HEK293T (cell line): ENCODE measurements around the gene AGAP1.

Experiments used
- CTCF ChIA-PET: fragments of 350-600 bp; formaldehyde crosslinking; extraction: SDS; loops from one replicate; lab custom pipeline; 2021; ENCODE audit warnings: antibody characterized with exemption, inconsistent platforms; lab: Yijun Ruan, JAX
- POLR2A ChIA-PET: fragments of 350-600 bp; formaldehyde crosslinking; extraction: SDS; loops from one replicate; lab custom pipeline; 2020; ENCODE audit warnings: antibody characterized with exemption, inconsistent platforms; lab: Yijun Ruan, JAX
- DNase-seq: peaks from one replicate; pipeline ENCODE4 v3.0.0; 2012; ENCODE audit warnings: mixed read lengths; ENCODE audit errors: extremely low spot score
- ARNT ChIP-seq: fragments of 450-650 bp; IDR thresholded peaks from 2 replicates; pipeline ENCODE4 v1.6.1; 2017; ENCODE audit warnings: mild to moderate bottlenecking
- BHLHE40 ChIP-seq: fragments of 450-650 bp; IDR thresholded peaks from 2 replicates; pipeline ENCODE4 v1.6.1; 2016; ENCODE audit warnings: mild to moderate bottlenecking, moderate library complexity, borderline replicate concordance
- CTBP1 ChIP-seq: fragments of 450-650 bp; IDR thresholded peaks from 2 replicates; pipeline ENCODE4 v1.6.1; 2016; ENCODE audit warnings: borderline replicate concordance
- ELF4 ChIP-seq: fragments of 450-650 bp; IDR thresholded peaks from 2 replicates; pipeline ENCODE4 v1.6.1; 2017; ENCODE audit warnings: antibody characterized with exemption
- FOXA1 ChIP-seq: fragments of 450-650 bp; IDR thresholded peaks from 2 replicates; pipeline ENCODE4 v1.6.1; 2016; ENCODE audit warnings: mild to moderate bottlenecking
- FOXK2 ChIP-seq: fragments of 450-650 bp; IDR thresholded peaks from 2 replicates; pipeline ENCODE4 v1.6.1; 2016; ENCODE audit warnings: mild to moderate bottlenecking
- FOXM1 ChIP-seq: fragments of 450-650 bp; IDR thresholded peaks from 2 replicates; pipeline ENCODE4 v1.6.1; 2017; ENCODE audit warnings: mild to moderate bottlenecking, borderline replicate concordance
- HDGF ChIP-seq: fragments of 450-650 bp; IDR thresholded peaks from 2 replicates; pipeline ENCODE4 v1.6.1; 2017; ENCODE audit warnings: antibody characterized with exemption, borderline replicate concordance
- L3MBTL2 ChIP-seq: fragments of 450-650 bp; conservative IDR thresholded peaks from 2 replicates; pipeline ENCODE4 v1.6.1; 2016; ENCODE audit warnings: mild to moderate bottlenecking
- LEF1 ChIP-seq: fragments of 450-650 bp; IDR thresholded peaks from 2 replicates; pipeline ENCODE4 v1.6.1; 2017; ENCODE audit warnings: mild to moderate bottlenecking, borderline replicate concordance
- NFRKB ChIP-seq: fragments of 450-650 bp; IDR thresholded peaks from 2 replicates; pipeline ENCODE4 v1.6.1; 2016; ENCODE audit warnings: mild to moderate bottlenecking, moderate library complexity
- SP1 ChIP-seq: fragments of 450-650 bp; IDR thresholded peaks from 2 replicates; pipeline ENCODE4 v1.6.1; 2017
- SUZ12 ChIP-seq: fragments of 450-650 bp; IDR thresholded peaks from 2 replicates; pipeline ENCODE4 v1.6.1; 2016; ENCODE audit warnings: mild to moderate bottlenecking
- TARDBP ChIP-seq: fragments of 450-650 bp; IDR thresholded peaks from 2 replicates; pipeline ENCODE4 v1.6.1; 2016
- ZNF384 ChIP-seq: fragments of 450-650 bp; IDR thresholded peaks from 2 replicates; pipeline ENCODE4 v1.6.1; 2016
- TF ChIP-seq, protein P1 (sequence below): fragments of 450-650 bp; IDR thresholded peaks from 2 replicates; pipeline ENCODE4 v1.6.1; 2016

Gene AGAP1

DNA sequence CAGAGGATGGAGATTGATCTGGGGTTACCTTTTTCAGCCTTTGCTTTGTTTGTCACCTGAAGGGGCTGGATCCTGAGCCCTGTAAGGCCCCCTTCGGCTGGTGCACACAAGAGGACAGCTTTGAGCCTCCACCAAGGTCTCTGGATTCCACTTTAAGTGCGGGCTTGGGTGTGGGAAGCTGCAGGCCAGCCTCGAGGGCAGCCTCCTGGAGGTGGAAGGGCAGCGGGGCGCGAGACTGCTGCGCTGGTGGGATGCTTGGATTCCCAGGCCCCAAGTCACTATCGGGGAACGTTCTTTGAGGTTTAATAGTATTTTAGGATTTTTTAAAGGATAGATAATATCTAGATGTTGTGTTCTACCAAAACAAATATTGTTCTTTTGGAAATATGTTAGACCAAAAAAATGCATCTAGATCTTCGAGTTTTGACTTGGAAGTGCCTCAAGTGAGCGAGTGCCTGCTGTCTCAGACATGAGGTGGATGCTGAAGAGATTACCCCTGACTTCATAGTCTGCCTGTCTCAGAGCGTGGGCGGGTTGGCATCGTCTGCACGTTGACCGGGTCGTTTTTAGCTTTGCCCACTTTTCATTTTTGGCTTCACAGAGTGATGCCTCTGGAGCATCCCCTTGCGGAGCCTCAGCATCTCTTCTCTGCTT, 113.8 kb downstream of the AGAP1 start:
- ChIA-PET CTCF (no interaction called here), POLR2A (no interaction called here)
- DNase-seq, result no peak
- no peak for TF ChIP-seq FOXA1
- TF ChIP-seq SUZ12, result no peak
- TF ChIP-seq FOXM1, result no peak
- no peak for TF ChIP-seq TARDBP
- no peak for TF ChIP-seq ARNT
- TF ChIP-seq CTBP1, result no peak

DNA sequence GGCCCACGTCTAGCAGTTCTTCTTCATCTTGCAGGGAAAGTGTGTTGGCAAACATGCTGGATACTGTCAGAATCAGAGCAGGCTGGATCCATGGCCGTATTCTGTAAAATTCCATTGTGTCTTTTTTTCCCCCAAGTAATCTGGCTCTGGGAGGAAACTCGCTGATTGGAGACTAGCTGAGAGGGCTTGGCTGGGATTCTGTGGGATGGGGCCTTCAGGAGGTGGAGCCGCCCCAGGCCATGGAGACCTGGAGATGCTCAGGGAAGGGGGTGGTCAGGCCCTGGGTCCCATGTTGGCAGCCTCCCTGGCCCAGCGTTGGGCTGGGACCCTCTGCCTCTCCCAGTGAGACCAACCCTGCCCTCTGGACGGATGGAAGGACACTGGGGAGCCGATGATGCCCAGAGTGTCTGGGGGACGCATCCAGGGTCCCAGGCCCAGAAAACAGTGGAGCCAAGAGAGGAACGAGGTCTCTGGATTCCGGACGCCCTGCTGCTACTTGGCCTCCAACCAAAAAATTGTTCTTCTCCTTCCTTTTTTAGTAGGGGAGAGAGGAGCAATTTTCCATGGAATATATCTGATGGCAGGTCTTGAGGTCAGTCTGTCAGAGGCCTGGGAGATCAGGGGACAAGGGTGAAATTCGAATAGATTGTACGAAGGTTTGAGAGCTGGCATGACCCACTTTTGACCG, 114.5 kb downstream of the AGAP1 start:
- no peak for DNase-seq
- CTCF ChIA-PET, result no interaction called here
- TF ChIP-seq TARDBP (no peak), NFRKB (no peak), FOXK2 (no peak), SUZ12 (no peak), CTBP1 (no peak), ARNT (no peak), ELF4 (no peak), LEF1 (no peak), HDGF (no peak), BHLHE40 (no peak), L3MBTL2 (no peak), FOXM1 (no peak), FOXA1 (no peak), ZNF384 (no peak), SP1 (no peak)
- TF ChIP-seq, protein P1, sequence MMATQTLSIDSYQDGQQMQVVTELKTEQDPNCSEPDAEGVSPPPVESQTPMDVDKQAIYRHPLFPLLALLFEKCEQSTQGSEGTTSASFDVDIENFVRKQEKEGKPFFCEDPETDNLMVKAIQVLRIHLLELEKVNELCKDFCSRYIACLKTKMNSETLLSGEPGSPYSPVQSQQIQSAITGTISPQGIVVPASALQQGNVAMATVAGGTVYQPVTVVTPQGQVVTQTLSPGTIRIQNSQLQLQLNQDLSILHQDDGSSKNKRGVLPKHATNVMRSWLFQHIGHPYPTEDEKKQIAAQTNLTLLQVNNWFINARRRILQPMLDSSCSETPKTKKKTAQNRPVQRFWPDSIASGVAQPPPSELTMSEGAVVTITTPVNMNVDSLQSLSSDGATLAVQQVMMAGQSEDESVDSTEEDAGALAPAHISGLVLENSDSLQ, result no peak
- POLR2A ChIA-PET, result no interaction called here

DNA sequence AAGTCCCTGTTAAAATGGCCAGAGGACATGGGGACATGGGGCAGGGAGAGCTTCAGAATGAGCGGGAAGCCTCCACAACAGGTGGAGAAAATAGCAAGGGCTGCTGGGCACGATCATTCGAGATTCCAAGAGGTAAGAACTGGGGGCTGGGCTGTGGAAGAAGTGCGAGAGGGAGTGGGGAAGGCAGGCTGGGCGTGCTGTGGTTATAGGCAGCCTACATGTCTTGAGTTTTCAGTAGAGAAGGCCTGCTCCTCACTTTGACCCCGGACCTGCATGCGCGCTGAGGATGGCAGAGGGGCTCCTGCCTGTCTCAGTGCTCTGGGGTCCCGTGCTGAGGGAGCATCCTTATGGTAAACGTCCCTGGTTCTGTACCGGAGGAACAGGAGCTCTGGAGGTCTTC, 115.5 kb downstream of the AGAP1 start:
- CTCF ChIA-PET, result no interaction called here
- DNase-seq, result no peak
- POLR2A ChIA-PET, result no interaction called here
- TF ChIP-seq TARDBP, result no peak
- TF ChIP-seq NFRKB, result no peak
- TF ChIP-seq CTBP1, result no peak
- TF ChIP-seq SP1, result no peak
- TF ChIP-seq FOXK2, result no peak
- no peak for TF ChIP-seq ELF4
- TF ChIP-seq SUZ12, result no peak
- TF ChIP-seq BHLHE40, result no peak
- TF ChIP-seq ARNT, result no peak
- TF ChIP-seq, protein P1, result no peak
- no peak for TF ChIP-seq FOXA1
- TF ChIP-seq ZNF384, result no peak
- TF ChIP-seq LEF1, result no peak
- TF ChIP-seq HDGF, result no peak

DNA sequence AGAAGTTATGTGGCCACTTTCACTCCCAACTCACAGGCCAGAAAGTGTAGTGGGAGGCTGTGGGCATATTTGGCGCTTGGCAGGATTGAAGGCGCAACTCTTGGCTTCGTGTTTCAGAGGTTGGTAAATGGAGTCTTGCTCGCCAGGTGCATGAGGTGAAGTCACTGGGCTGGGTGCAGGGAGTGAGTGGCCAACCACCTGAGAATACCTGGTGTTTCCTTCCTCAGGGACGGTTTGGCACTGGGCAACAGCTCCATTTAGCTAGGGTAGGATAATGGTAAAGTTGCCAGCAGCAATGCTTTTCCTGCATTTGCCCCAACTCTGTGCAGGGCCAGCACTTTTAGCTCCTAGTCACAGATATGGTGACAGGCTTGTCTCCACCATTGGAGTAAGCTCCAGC, 115.9 kb downstream of the AGAP1 start:
- CTCF ChIA-PET, result no interaction called here
- no peak for DNase-seq
- POLR2A ChIA-PET, result no interaction called here
- TF ChIP-seq TARDBP (no peak), HDGF (no peak), ZNF384 (no peak), LEF1 (no peak)
- TF ChIP-seq, protein P1, result no peak

DNA sequence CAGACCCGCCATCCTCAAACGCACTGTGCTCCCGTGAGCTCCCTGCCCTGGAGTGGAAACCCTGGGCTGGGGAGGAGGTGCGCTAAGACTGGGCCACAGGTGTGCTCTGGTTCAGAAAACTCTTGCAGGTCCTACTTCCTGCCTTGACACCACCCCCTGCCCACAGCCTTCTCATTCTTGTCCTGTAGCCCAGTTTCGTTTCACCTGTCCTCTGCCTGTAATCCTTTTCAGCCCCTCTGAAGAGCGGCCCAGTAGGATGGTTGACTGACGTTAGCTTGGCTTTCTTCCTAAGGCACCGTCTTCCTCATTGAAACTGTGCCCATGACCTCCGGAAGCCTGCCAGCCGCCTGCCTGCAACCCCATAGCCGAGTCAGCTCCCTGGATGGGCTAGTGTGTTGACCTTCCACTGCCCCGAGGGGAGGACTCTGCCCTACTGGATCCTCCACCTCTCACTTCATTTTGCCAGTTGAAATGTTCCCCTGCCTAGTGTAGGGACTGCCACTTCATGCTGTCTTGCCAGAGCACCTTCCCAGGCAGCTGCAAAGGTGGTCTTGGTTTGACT, 116.9 kb downstream of the AGAP1 start:
- ChIA-PET CTCF (no interaction called here), POLR2A (no interaction called here)
- DNase-seq, result no peak
- TF ChIP-seq, protein P1, result no peak
- TF ChIP-seq FOXK2 (no peak), HDGF (no peak), NFRKB (no peak), TARDBP (no peak), SP1 (no peak), SUZ12 (no peak), FOXM1 (no peak), CTBP1 (no peak), L3MBTL2 (no peak), LEF1 (no peak), ARNT (no peak), ZNF384 (no peak), ELF4 (no peak)

DNA sequence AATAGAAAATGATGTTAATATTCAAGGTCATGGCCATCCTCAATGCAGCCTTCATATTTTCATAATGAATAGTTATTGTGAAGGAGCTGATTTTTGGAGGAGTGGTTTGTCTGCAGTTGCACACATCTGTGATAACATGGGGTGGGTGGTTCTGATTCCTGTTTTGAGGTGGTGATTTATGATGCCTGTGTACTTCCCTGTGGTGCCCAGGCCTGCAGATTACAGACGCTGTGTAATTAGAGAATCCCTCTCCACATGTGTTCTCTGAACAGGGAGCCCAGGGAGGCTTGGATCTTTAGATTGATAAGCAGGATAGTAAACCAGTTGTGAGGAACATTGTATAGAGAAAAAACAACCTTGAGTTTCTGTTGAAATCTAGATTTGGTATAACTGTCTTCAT, 117.5 kb downstream of the AGAP1 start:
- CTCF ChIA-PET, result no interaction called here
- POLR2A ChIA-PET, result no interaction called here
- TF ChIP-seq LEF1 (no peak), ARNT (no peak)
- TF ChIP-seq, protein P1, result peak; percentile 58
- DNase-seq, result no peak
